ENCODE data around the gene SPINT1. TPM values are rescaled to one million over a fixed set of nuclear protein-coding genes. Genes with fewer than 3 reads are reported as not detected.

SPINT1 gene
- 10 to 100 TPM in 4 of 7 donors, 1 to 10 TPM in 3; 6.5 to 25.8 (median 11.3) TPM for total RNA-seq
- polyA plus RNA-seq = 1 to 10 TPM; 4.8 to 5.6 (median 5.0) TPM
- long read RNA-seq, donor 1, partial matches to known transcripts = 0 of 1 reads
- long read RNA-seq, donor 1, other reads (novel, unspliced or antisense) = 0 of 1 reads
- long read RNA-seq, donor 2, partial matches to known transcripts = 0 of 2 reads
- long read RNA-seq, donor 2, other reads (novel, unspliced or antisense) = 0 of 2 reads

- intact Hi-C loops (cut with DNase I; ENCODE audit: low total_unique reads) = no loop called here
- Histone ChIP-seq H3K4me1 (peaks cover 17 to 50% (median 46%) of the 10 kb centered on the region in 6 donors), H3K9me3 (no peaks in the 10 kb centered on the region), H3K36me3 (no peaks in the 10 kb centered on the region), H3K27me3 (replicated peaks in 1 of 7) (peaks cover 0 to 29% (median 16%) of the 10 kb centered on the region in 7 donors), H3K4me3 (peak within 1 kb of the TSS; percentile 66 to 96 (median 74)), H3K27ac (peak within 1 kb of the TSS in 3 of 8 donors; percentile 15 to 46 (median 35))
- WGBS, 5 donors = 0 to 1% (median 0%) methylated on average over 44 to 89 of the region's 89 CpGs
- DNase-seq = peak; percentile 87
- peak in 2 of 3 donors; percentile 18 to 29 for TF ChIP-seq POLR2AphosphoS5 (IDR thresholded peaks at IDR 0.05)
- no peak for TF ChIP-seq CTCF (IDR thresholded peaks at IDR 0.05 in 8 of 11, conservative IDR thresholded peaks at IDR 0.05 in 3 of 11)
Observed at GRCh38 chr15:40843885-40844695, at the start of gene SPINT1. SPINT1 (plus strand) TSS chr15:40844048; CDS start chr15:40844555, 507 bp downstream.

GRCh38 chr15:40796041-40796440, 47.8 kb upstream of the SPINT1 start:
- 66 to 83% (median 73%) methylated on average over 2 of the region's 2 CpGs for WGBS, 5 donors
- Histone ChIP-seq H3K27me3 (replicated peaks in 1 of 7) (no peaks in the 10 kb centered on the region), H3K27ac (peak overlapping the region in 2 of 8 donors; percentile 50 to 57), H3K9me3 (no peaks in the 10 kb centered on the region), H3K4me1 (peaks cover 0 to 40% (median 19%) of the 10 kb centered on the region in 6 donors), H3K4me3 (no peak overlapping the region), H3K36me3 (peaks cover 0 to 40% (median 10%) of the 10 kb centered on the region in 6 donors)
- no peak for TF ChIP-seq POLR2A (IDR thresholded peaks at IDR 0.05)
- TF ChIP-seq POLR2AphosphoS5 (IDR thresholded peaks at IDR 0.05) = no peak
- DNase-seq = no peak
- intact Hi-C loops (cut with DNase I; ENCODE audit: low total_unique reads) = no loop called here

- WGBS, 5 donors = 81 to 91% (median 88%) methylated on average over 5 of the region's 5 CpGs
- intact Hi-C loops (cut with DNase I; ENCODE audit: low total_unique reads) = no loop called here
- no peak overlapping the region for H3K4me3 ChIP-seq
Observed at GRCh38 chr15:40796512-40796911, 47.3 kb upstream of the SPINT1 start.

GRCh38 chr15:40799523-40799922, 44.3 kb upstream of the SPINT1 start:
- H3K9me3 ChIP-seq = no peaks in the 10 kb centered on the region
- no peak for TF ChIP-seq POLR2AphosphoS5 (IDR thresholded peaks at IDR 0.05)
- WGBS, 5 donors = 89 to 96% (median 92%) methylated on average over 3 of the region's 3 CpGs
- H3K4me1 ChIP-seq = peaks cover 0 to 44% (median 24%) of the 10 kb centered on the region in 6 donors
- H3K4me3 ChIP-seq = no peak overlapping the region
- peaks cover 0 to 54% (median 7%) of the 10 kb centered on the region in 6 donors for H3K36me3 ChIP-seq
- no peak for DNase-seq
- no peaks in the 10 kb centered on the region for H3K27me3 ChIP-seq (replicated peaks in 1 of 7)
- H3K27ac ChIP-seq = no peak overlapping the region
- intact Hi-C loops (cut with DNase I; ENCODE audit: low total_unique reads) = no loop called here

More at GRCh38 chr15:40796512-40796911, 47.3 kb upstream of the SPINT1 start:
- no peak for TF ChIP-seq POLR2AphosphoS5 (IDR thresholded peaks at IDR 0.05)
- no peak for TF ChIP-seq POLR2A (IDR thresholded peaks at IDR 0.05)
- no peak for TF ChIP-seq CTCF (IDR thresholded peaks at IDR 0.05 in 8 of 11, conservative IDR thresholded peaks at IDR 0.05 in 3 of 11)
- Histone ChIP-seq H3K4me1 (peaks cover 0 to 40% (median 19%) of the 10 kb centered on the region in 6 donors), H3K27me3 (replicated peaks in 1 of 7) (no peaks in the 10 kb centered on the region), H3K9me3 (no peaks in the 10 kb centered on the region), H3K27ac (peak overlapping the region in 2 of 8 donors; percentile 50 to 57), H3K36me3 (peaks cover 0 to 40% (median 9%) of the 10 kb centered on the region in 6 donors)
- DNase-seq = no peak

- 93 to 99% (median 95%) methylated on average over 2 of the region's 2 CpGs for WGBS, 5 donors
- H3K4me3 ChIP-seq = no peak overlapping the region
- intact Hi-C loops (cut with DNase I; ENCODE audit: low total_unique reads) = no loop called here
- peaks cover 11 to 43% (median 33%) of the 10 kb centered on the region in 6 donors for H3K4me1 ChIP-seq
- DNase-seq = no peak
- no peak for TF ChIP-seq POLR2AphosphoS5 (IDR thresholded peaks at IDR 0.05)
- H3K36me3 ChIP-seq = peaks cover 0 to 51% (median 5%) of the 10 kb centered on the region in 6 donors
- no peaks in the 10 kb centered on the region for H3K9me3 ChIP-seq
- no peaks in the 10 kb centered on the region for H3K27me3 ChIP-seq (replicated peaks in 1 of 7)
- no peak overlapping the region for H3K27ac ChIP-seq
Observed at GRCh38 chr15:40803076-40803475, 40.8 kb upstream of the SPINT1 start.
